RWPE2 (cell line): ENCODE measurements around the gene SLC6A16.
"Not testable (repeated sequence)": the region's sequence is repeated elsewhere in the genome, so short reads cannot be mapped to it uniquely, and the experiment has no call there.

Experiments
- ATAC-seq: fragments of 200-7000 bp; cut with Tn5 transposase; 3 replicates; pipeline ENCODE4 v1.9.1; 2021; ENCODE audit warnings: low read depth
- DNase-seq: peaks from one replicate; pipeline ENCODE4 v3.0.0-alpha.2; 2020; ENCODE audit warnings: low spot score
- H3K27ac ChIP-seq: fragments of 450-650 bp; 2 replicates; pipeline ENCODE4 v1.5.1; 2017; ENCODE audit warnings: mild to moderate bottlenecking; ENCODE audit not compliant: poor library complexity, severe bottlenecking
- H3K27me3 ChIP-seq: fragments of 250-450 bp; sonication (Bioruptor Pico); 2 replicates; pipeline ENCODE4 v1.5.1; 2021; ENCODE audit warnings: mild to moderate bottlenecking, moderate library complexity; ENCODE audit not compliant: insufficient read depth, poor library complexity, severe bottlenecking
- H3K36me3 ChIP-seq: fragments of 250-450 bp; sonication (Bioruptor Pico); 2 replicates; pipeline ENCODE4 v1.5.1; 2020; ENCODE audit warnings: low read depth, mild to moderate bottlenecking, moderate library complexity
- H3K4me1 ChIP-seq: fragments of 250-450 bp; sonication (Bioruptor Pico); 2 replicates; pipeline ENCODE4 v1.5.1; 2021; ENCODE audit warnings: mild to moderate bottlenecking, moderate library complexity; ENCODE audit not compliant: insufficient read depth, poor library complexity, severe bottlenecking
- H3K4me3 ChIP-seq: fragments of 250-450 bp; sonication (Bioruptor Pico); 2 replicates; pipeline ENCODE4 v1.5.1; 2021; ENCODE audit warnings: mild to moderate bottlenecking, moderate library complexity; ENCODE audit not compliant: severe bottlenecking
- H3K9me3 ChIP-seq: fragments of 250-450 bp; sonication (Bioruptor Pico); 2 replicates; pipeline ENCODE4 v1.5.1; 2021; ENCODE audit warnings: mild to moderate bottlenecking, moderate library complexity; ENCODE audit not compliant: severe bottlenecking
- CTCF ChIP-seq: fragments of 450-650 bp; IDR thresholded peaks from one replicate; pipeline ENCODE4 v1.5.1; 2017; ENCODE audit warnings: mild to moderate bottlenecking, moderate library complexity; ENCODE audit not compliant: poor library complexity, severe bottlenecking

Gene SLC6A16

DNA sequence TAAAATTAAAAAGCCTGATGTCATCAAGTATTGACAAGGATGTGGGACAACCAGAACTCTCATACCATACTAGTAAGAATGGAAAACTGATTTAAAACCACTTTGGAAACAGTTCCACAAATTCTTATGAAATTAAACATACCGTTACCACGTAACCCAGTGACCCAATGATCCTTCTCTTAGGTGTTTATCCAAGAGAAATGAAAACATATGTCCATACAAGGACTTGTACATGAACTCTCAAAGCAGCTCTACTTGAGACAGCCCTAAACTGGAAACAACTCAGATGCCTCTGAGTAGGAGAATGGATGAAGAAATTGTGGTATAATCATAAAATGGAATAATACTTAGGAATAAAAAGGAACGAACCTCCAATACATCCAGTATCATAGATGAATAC, 27.6 kb downstream of the SLC6A16 start:
- TF ChIP-seq CTCF = no peak
- Histone ChIP-seq H3K27ac (no peak overlapping the region), H3K4me1 (no peaks in the 10 kb centered on the region), H3K9me3 (no peaks in the 10 kb centered on the region), H3K4me3 (no peak overlapping the region), H3K27me3 (peaks cover 6% of the 10 kb centered on the region), H3K36me3 (no peaks in the 10 kb centered on the region)
- DNase-seq (no peak), ATAC-seq (no peak)

DNA sequence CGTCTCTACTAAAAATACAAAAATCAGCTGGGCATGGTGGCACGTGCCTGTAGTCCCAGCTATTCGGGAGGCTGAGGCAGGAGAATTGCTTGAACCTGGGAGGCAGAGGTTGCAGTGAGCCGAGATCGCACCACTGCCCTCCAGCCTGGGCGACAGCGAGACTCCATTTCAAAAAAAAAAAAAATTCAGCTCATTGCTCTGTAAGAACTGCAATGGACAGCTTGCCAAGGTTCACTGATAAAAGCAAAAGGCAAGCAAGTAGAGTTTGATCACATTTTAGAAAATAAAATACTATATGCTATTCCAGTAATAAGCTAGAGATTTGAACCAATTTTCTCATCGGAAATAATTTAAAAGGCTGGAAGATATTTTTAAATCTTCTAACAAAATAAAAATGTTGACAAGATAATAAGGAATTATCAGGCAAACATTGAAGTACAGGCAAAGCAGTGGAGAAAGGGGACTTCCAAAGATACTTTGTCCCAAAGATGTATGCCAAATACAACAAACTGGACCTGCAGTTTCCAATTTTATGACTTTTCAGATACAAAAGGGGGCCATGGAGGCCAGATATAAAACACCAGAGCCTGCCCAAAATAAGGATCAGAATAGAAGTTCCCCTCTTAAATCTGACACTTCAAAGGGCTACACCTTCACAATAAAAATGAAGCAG, 29.6 kb downstream of the SLC6A16 start:
- H3K36me3 ChIP-seq = no peaks in the 10 kb centered on the region
- H3K4me3 ChIP-seq = no peak overlapping the region
- TF ChIP-seq CTCF = no peak
- no peaks in the 10 kb centered on the region for H3K4me1 ChIP-seq
- H3K27ac ChIP-seq = no peak overlapping the region
- no peak for DNase-seq
- no peak for ATAC-seq
- no peaks in the 10 kb centered on the region for H3K9me3 ChIP-seq
- H3K27me3 ChIP-seq = peaks cover 6% of the 10 kb centered on the region

- Histone ChIP-seq H3K9me3 (no peaks in the 10 kb centered on the region), H3K36me3 (no peaks in the 10 kb centered on the region), H3K27me3 (peaks cover 6% of the 10 kb centered on the region), H3K4me3 (no peak overlapping the region), H3K4me1 (no peaks in the 10 kb centered on the region), H3K27ac (no peak overlapping the region)
- TF ChIP-seq CTCF = no peak
- DNase-seq (no peak), ATAC-seq (no peak)
Observed at GRCh38 chr19:49294401-49294800, 30.6 kb downstream of the SLC6A16 start.

DNA sequence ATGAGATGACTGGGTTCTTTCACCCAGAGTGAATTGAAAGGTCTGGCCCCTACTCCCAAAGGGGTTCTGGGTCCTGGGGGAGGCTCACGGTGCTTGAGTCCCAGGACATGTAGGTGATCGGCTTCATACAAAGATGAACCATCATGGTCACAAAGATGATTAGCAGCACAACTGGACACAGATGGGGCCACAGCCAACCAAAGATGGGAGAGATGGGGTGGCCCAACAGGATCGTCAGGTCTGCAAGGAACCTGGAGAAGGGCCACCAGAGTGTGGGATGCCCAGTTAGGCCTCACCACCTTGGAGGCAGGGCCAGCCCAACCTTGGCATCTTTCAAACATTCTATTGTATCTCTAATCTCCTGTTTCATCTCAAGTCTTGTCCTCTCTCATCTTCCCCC, 34.5 kb downstream of the SLC6A16 start:
- H3K36me3 ChIP-seq = no peaks in the 10 kb centered on the region
- H3K27ac ChIP-seq = no peak overlapping the region
- ATAC-seq = no peak
- H3K4me1 ChIP-seq = no peaks in the 10 kb centered on the region
- no peaks in the 10 kb centered on the region for H3K9me3 ChIP-seq
- no peak for DNase-seq
- TF ChIP-seq CTCF = no peak
- peaks cover under 1% of the 10 kb centered on the region for H3K27me3 ChIP-seq
- H3K4me3 ChIP-seq = no peak overlapping the region

DNA sequence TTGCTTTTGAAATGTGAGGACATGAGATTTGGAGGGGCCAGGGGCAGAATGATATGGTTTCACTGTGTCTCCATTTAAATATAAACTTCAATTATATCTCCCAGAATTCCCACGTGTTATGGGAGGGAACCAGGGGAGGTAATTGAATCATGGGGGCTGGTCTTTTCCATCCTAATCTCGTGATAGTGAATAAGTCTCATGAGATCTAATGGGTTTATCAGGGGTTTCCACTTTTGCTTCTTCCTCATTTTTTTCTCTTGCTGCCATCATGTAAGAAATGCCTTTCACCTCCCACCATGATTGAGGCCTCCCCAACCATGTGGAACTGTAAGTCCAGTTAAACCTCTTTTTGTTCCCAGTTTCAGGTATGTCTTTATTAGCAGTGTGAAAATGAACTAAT, 35.7 kb downstream of the SLC6A16 start:
- not testable (repeated sequence) for H3K9me3 ChIP-seq, H3K27me3 ChIP-seq, H3K4me3 ChIP-seq, DNase-seq, H3K4me1 ChIP-seq, H3K27ac ChIP-seq, ATAC-seq, H3K36me3 ChIP-seq

DNA sequence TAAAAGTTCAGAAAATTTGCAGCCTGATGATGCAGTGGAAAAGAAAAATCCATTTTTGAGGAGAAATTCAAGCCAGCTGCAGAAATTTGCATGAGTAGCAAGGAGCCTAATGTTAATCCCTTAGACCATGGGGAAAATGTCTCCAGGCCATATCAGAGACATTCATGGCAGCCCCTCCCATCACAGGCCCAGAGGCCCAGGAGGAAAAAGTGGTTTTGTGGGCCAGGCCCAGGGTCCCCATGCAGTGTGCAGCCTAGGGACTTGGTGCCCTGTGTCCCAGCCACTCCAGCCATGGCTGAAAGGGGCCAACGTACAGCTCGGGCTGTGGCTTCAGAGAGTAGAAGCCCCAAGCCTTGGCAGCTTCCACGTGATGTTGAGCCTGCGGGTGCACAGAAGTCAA, 36.8 kb downstream of the SLC6A16 start:
- not testable (repeated sequence) for H3K36me3 ChIP-seq

More for the DNA sequence above, 36.8 kb downstream of the SLC6A16 start:
- H3K4me3 ChIP-seq, H3K9me3 ChIP-seq, H3K4me1 ChIP-seq, H3K27me3 ChIP-seq, H3K27ac ChIP-seq, ATAC-seq, DNase-seq: not testable (repeated sequence)
